Omental fat pad (tissue), 4 donors: ENCODE results near the gene FH. TPM values are rescaled to one million over a fixed set of nuclear protein-coding genes. Genes with fewer than 3 reads are reported as not detected.
A peak's percentile ranks its signal among the peaks of the same experiment; 100 is the strongest.

Source experiments
- ATAC-seq: fragments of 150-250 bp; one replicate; pipeline ENCODE4 v1.9.1; 2016; ENCODE audit warnings: mild to moderate bottlenecking, moderate library complexity; ENCODE audit not compliant: low FRiP score
- DNase-seq: peaks from one replicate; pipeline ENCODE4 v3.0.0-alpha.2; 2019; ENCODE audit warnings: low spot score
- CTCF ChIP-seq, 3 donors: fragments of 450-650 bp; IDR thresholded peaks; one replicate each; pipeline ENCODE4 v1.5.1; 2016 to 2017; ENCODE audit warnings: antibody characterized with exemption in 3 of 3, mild to moderate bottlenecking in 3 of 3, moderate library complexity in 2 of 3
- total RNA-seq, 4 donors: library from RNA; depleted of rRNA; stranded (reverse); fragments of >200 nt; gene quantifications; one replicate each; pipeline ENCODE4 v1.1.0, GENCODE V29; 2016

The FH gene
- 10 to 100 TPM; 28.5 to 61.6 (median 47.0) TPM for total RNA-seq

- TF ChIP-seq CTCF (IDR thresholded peaks at IDR 0.05), result no peak
- ATAC-seq (peak; percentile 100), DNase-seq (peak; percentile 82)
Measured at GRCh38 chr1:241519308-241520079, at the start of gene FH. TSS of gene FH (minus strand) at chr1:241519755. CDS start at chr1:241519722, 33 bp downstream.

GRCh38 chr1:241560849-241561187 lies 41.3 kb upstream of the FH start:
- no peak for TF ChIP-seq CTCF (IDR thresholded peaks at IDR 0.05)
- DNase-seq, result no peak
- ATAC-seq, result no peak

- TF ChIP-seq CTCF (IDR thresholded peaks at IDR 0.05), result no peak
- ATAC-seq (no peak), DNase-seq (no peak)
Measured at GRCh38 chr1:241560146-241560848, 40.7 kb upstream of the FH start.

GRCh38 chr1:241557551-241558193 lies 38.1 kb upstream of the FH start:
- no peak for DNase-seq
- ATAC-seq, result no peak
- TF ChIP-seq CTCF (IDR thresholded peaks at IDR 0.05), result no peak

- no peak for TF ChIP-seq CTCF (IDR thresholded peaks at IDR 0.05)
- no peak for DNase-seq
- no peak for ATAC-seq
Measured at GRCh38 chr1:241557031-241557430, 37.5 kb upstream of the FH start.

DNA sequence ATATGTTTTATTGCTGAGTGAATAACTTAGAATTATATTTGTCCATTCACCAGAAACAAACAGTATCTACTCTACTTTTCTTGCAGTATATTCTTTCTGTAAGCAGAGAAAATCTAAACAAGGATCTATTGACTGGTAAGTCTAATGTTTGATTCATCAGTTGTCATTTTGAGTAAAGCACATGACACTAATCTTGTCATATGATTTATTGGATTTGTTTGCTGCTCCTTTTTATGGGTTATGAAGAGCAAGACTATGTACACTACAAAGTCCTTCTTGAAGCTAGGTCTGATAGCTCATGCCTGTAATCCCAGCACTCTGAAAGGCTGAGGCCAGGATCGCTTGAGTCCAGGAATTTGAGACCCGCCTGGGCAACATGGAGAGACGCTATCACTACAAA lies 36.0 kb upstream of the FH start:
- DNase-seq (no peak), ATAC-seq (no peak)
- no peak for TF ChIP-seq CTCF (IDR thresholded peaks at IDR 0.05)
